ENCODE results near the gene EFNA5. TPM values are rescaled to one million over a fixed set of nuclear protein-coding genes. Genes with fewer than 3 reads are reported as not detected.

EFNA5 gene
- total and polyA plus RNA-seq, 4 donors: 0.14 to 0.93 (median 0.54) TPM

- Histone ChIP-seq H3K4me1 (ENCODE audit: control insufficient read depth in 4 of 4, insufficient read depth in 4 of 4, low read length in 3 of 4) (no peaks in the 10 kb centered on the region), H3K4me3 (ENCODE audit: low read depth in 1 of 3, low read length in 3 of 3) (no peak overlapping the region), H3K9me3 (ENCODE audit: control insufficient read depth in 4 of 4, low read length in 3 of 4) (no peaks in the 10 kb centered on the region), H3K27me3 (ENCODE audit: control insufficient read depth in 4 of 4, insufficient read depth in 4 of 4, low read length in 3 of 4) (no peaks in the 10 kb centered on the region), H3K9ac (ENCODE audit: low read depth in 1 of 2, low read length in 2 of 2) (no peak overlapping the region), H3K27ac (ENCODE audit: low read depth in 1 of 2, low read length in 2 of 2) (no peak overlapping the region), H3K36me3 (ENCODE audit: control insufficient read depth in 4 of 4, insufficient read depth in 3 of 4, low read depth in 1 of 4, low read length in 3 of 4) (no peaks in the 10 kb centered on the region)
- DNase-seq (ENCODE audit: low spot score): no peak
- no peak for TF ChIP-seq GABPA (IDR thresholded peaks at IDR 0.05 in 1 of 2, conservative IDR thresholded peaks at IDR 0.05 in 1 of 2)
- no peak for TF ChIP-seq TAF1 (conservative IDR thresholded peaks at IDR 0.05)
- no peak for TF ChIP-seq RAD21 (IDR thresholded peaks at IDR 0.05)
- TF ChIP-seq NR2F2 (IDR thresholded peaks at IDR 0.05): no peak
- TF ChIP-seq ZBTB33 (IDR thresholded peaks at IDR 0.05): no peak
- TF ChIP-seq JUND (IDR thresholded peaks at IDR 0.05): no peak
- no peak for TF ChIP-seq HNF4A (conservative IDR thresholded peaks at IDR 0.05)
- no peak for TF ChIP-seq SP1 (IDR thresholded peaks at IDR 0.05)
- no peak for TF ChIP-seq HNF4G (IDR thresholded peaks at IDR 0.05)
- TF ChIP-seq, protein P1, sequence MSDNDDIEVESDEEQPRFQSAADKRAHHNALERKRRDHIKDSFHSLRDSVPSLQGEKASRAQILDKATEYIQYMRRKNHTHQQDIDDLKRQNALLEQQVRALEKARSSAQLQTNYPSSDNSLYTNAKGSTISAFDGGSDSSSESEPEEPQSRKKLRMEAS (IDR thresholded peaks at IDR 0.05): no peak
- no peak for TF ChIP-seq CTCF (IDR thresholded peaks at IDR 0.05; ENCODE audit: low read depth, low read length, missing input control)
- no peak for TF ChIP-seq ATF3 (IDR thresholded peaks at IDR 0.05)
- no peak for TF ChIP-seq EGR1 (IDR thresholded peaks at IDR 0.05; ENCODE audit: low read depth in 2 of 2)
- no peak for TF ChIP-seq REST (IDR thresholded peaks at IDR 0.05)
- no peak for TF ChIP-seq RXRA (IDR thresholded peaks at IDR 0.05)
- TF ChIP-seq FOXA2 (IDR thresholded peaks at IDR 0.05): no peak
- no peak for TF ChIP-seq FOXA1 (IDR thresholded peaks at IDR 0.05)
- no peak for TF ChIP-seq YY1 (IDR thresholded peaks at IDR 0.05)
- 87% methylated on average over 2 of the region's 2 CpGs for WGBS
Measured at GRCh38 chr5:107385708-107386107, 285.0 kb downstream of the EFNA5 start.

All from liver (tissue), 9 donors.